Upper lobe of left lung (tissue), 4 donors: ENCODE measurements around the gene HOXD13.

ENCODE experiments used
- POLR2A ChIP-seq, 4 donors: fragments of 450-650 bp; IDR thresholded peaks; one replicate each; pipeline ENCODE4 v1.5.1; 2016 to 2017; ENCODE audit warnings: antibody characterized with exemption in 4 of 4, mild to moderate bottlenecking in 2 of 4
- TF ChIP-seq, protein P1 (sequence below), 6 experiments: fragments of 450-650 bp in 4 of 6; fragments of 200-600 bp in 2 of 6; sonication (generic) in 2 of 6; IDR thresholded peaks; one replicate each; pipeline ENCODE4 v1.5.1; 2016 to 2019; ENCODE audit warnings: antibody characterized with exemption in 6 of 6

DNA sequence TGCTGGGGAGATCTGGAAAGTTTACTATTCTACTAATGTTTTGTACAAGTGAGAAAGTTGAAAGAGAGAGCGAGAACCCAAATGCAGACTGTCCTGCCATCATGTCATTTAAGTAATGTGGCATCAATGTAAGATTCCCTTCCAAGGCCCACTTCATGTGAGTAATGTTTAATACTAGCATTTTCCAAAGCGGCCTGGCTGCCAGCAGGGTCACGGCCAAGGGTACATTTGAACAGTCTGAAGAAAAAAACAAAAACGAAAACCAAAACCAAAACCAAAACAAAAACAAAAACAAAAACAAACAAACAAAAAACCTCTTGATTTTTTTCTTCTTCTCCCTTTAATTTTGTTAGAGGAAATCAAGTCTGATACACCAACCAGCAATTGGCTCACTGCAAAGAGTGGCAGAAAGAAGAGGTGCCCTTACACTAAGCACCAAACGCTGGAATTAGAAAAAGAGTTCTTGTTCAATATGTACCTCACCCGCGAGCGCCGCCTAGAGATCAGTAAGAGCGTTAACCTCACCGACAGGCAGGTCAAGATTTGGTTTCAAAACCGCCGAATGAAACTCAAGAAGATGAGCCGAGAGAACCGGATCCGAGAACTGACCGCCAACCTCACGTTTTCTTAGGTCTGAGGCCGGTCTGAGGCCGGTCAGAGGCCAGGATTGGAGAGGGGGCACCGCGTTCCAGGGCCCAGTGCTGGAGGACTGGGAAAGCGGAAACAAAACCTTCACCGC, 26.2 kb downstream of the HOXD13 start:
- TF ChIP-seq, protein P1, sequence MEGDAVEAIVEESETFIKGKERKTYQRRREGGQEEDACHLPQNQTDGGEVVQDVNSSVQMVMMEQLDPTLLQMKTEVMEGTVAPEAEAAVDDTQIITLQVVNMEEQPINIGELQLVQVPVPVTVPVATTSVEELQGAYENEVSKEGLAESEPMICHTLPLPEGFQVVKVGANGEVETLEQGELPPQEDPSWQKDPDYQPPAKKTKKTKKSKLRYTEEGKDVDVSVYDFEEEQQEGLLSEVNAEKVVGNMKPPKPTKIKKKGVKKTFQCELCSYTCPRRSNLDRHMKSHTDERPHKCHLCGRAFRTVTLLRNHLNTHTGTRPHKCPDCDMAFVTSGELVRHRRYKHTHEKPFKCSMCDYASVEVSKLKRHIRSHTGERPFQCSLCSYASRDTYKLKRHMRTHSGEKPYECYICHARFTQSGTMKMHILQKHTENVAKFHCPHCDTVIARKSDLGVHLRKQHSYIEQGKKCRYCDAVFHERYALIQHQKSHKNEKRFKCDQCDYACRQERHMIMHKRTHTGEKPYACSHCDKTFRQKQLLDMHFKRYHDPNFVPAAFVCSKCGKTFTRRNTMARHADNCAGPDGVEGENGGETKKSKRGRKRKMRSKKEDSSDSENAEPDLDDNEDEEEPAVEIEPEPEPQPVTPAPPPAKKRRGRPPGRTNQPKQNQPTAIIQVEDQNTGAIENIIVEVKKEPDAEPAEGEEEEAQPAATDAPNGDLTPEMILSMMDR (IDR thresholded peaks at IDR 0.05) = peak in 1 of 6 experiments; percentile 3
- no peak for TF ChIP-seq POLR2A (IDR thresholded peaks at IDR 0.05)
